PC-9 (cell line): ENCODE results near the gene NAA50. TPM values are rescaled to one million over a fixed set of nuclear protein-coding genes. Genes with fewer than 3 reads are reported as not detected.

Experiments
- BruUV-seq: library from RNA; stranded (reverse); fragments of 400-500 nt; replicated peaks from 2 replicates; lab custom pipeline; 2021; lab: Mats Ljungman, UMichigan
- CTCF ChIA-PET: fragments of 300-600 bp; sonication (Branson Sonifier 250); formaldehyde crosslinking; loops from one replicate; lab custom pipeline; 2022; ENCODE audit warnings: antibody characterized with exemption; lab: Charles Lee
- POLR2A ChIA-PET: fragments of 300-600 bp; sonication (Branson Sonifier 250); formaldehyde crosslinking; loops from one replicate; lab custom pipeline; 2022; ENCODE audit warnings: antibody characterized with exemption; ENCODE audit not compliant: unreplicated experiment; lab: Charles Lee
- DNase-seq, 2 experiments: peaks; one replicate each; pipeline versions ENCODE4 v3.0.0 to v3.0.0-alpha.2; 2015 to 2022; ENCODE audit warnings: mixed read lengths in 1 of 2
- H2AFZ ChIP-seq: fragments of 200-600 bp; sonication (generic); 2 replicates; pipeline ENCODE4 v1.8.1; 2017; ENCODE audit warnings: antibody characterized with exemption
- H3F3A ChIP-seq: fragments of 200-600 bp; sonication (generic); 2 replicates; pipeline ENCODE4 v1.8.1; 2017; ENCODE audit warnings: antibody characterized with exemption, mild to moderate bottlenecking, low read depth; ENCODE audit not compliant: insufficient read depth
- H3K27ac ChIP-seq: fragments of 200-600 bp; sonication (generic); 2 replicates; pipeline ENCODE4 v1.6.1; 2016; ENCODE audit warnings: mixed run types
- H3K27me3 ChIP-seq: fragments of 200-600 bp; sonication (generic); 2 replicates; pipeline ENCODE4 v1.6.1; 2016; ENCODE audit warnings: low read depth, mixed run types; ENCODE audit not compliant: insufficient read depth
- H3K36me3 ChIP-seq: fragments of 200-600 bp; sonication (generic); 2 replicates; pipeline ENCODE4 v1.6.1; 2016; ENCODE audit warnings: low read depth, mixed run types
- H3K4me1 ChIP-seq: fragments of 200-600 bp; sonication (generic); replicated peaks from 2 replicates; pipeline ENCODE4 v1.6.1; 2016; ENCODE audit warnings: mixed run types; ENCODE audit not compliant: insufficient read depth
- H3K4me2 ChIP-seq: fragments of 200-600 bp; sonication (generic); 2 replicates; pipeline ENCODE4 v1.6.1; 2017; ENCODE audit warnings: mixed run types
- H3K4me3 ChIP-seq: fragments of 200-600 bp; sonication (generic); 2 replicates; pipeline ENCODE4 v1.6.1; 2016; ENCODE audit warnings: mixed run types
- H3K79me2 ChIP-seq: fragments of 200-600 bp; sonication (generic); 2 replicates; pipeline ENCODE4 v1.6.1; 2017; ENCODE audit warnings: low read depth, mixed run types
- H3K9me2 ChIP-seq: fragments of 200-600 bp; sonication (generic); 2 replicates; pipeline ENCODE4 v1.8.1; 2017; ENCODE audit warnings: mild to moderate bottlenecking; ENCODE audit not compliant: insufficient read depth
- H3K9me3 ChIP-seq: fragments of 200-600 bp; sonication (generic); 2 replicates; pipeline ENCODE4 v1.8.1; 2016; ENCODE audit warnings: low read depth; ENCODE audit not compliant: insufficient read depth
- H4K20me1 ChIP-seq: fragments of 200-600 bp; sonication (generic); 2 replicates; pipeline ENCODE4 v1.8.1; 2017; ENCODE audit not compliant: insufficient read depth
- CTCF ChIP-seq: fragments of 200-600 bp; sonication (generic); conservative IDR thresholded peaks from 2 replicates; pipeline ENCODE4 v1.6.1; 2017; ENCODE audit warnings: mixed run types, antibody characterized with exemption, mild to moderate bottlenecking, moderate library complexity
- EZH2 ChIP-seq: fragments of 200-600 bp; sonication (generic); IDR thresholded peaks from 2 replicates; pipeline ENCODE4 v1.8.0; 2017; ENCODE audit warnings: antibody characterized with exemption, low read depth
- intact Hi-C: fragments of 100-400 bp; cut with micrococcal nuclease; formaldehyde crosslinking; loops from one replicate; pipeline ENCODE4 v1.10.0; 2022; ENCODE audit not compliant: unreplicated experiment
- total RNA-seq: library from RNA; stranded (reverse); gene quantifications from 2 replicates; pipeline ENCODE4 v1.2.3, GENCODE V29; 2021

Gene NAA50
- total RNA-seq, 1 experiment from 2014 or later = 221 TPM

DNA sequence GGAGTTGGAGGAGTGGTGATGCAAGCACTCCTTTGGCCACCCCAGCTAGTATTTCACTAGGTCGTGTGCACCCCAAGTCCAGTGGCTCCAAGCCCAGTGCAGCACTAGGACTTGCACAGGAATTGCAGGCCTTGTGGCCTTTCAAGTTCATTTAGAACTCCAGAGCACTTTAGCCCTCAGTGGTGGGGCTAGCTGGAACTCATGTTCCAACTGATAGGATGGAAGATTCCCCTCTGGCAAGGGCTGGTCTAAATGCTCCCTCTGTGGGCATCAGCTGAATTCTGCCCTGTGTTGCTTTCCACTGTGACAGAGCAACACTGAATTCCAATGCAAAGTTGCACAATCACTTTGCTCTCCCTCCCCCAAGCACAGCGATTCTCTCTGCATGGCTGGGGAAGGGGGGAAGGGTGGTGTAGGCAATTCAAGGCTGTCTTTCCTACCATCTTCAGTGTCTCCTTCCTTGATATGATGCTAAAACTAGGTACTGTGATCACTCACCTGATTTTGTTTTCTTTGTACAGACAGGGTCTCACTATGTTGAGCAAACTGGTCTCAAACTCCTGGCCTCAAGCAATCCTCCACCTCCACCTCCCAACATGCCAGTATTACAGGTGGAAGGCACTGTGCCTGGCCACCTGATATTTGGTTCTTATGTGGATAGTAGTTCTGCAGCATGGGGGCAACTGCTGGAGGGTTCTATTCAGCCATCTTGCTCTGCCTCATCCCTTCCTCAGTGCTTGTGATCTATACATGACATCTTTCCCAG lies 59.9 kb downstream of the NAA50 start:
- POLR2A ChIA-PET = no interaction called here

GRCh38 chr3:113685124-113685523 lies 60.9 kb downstream of the NAA50 start:
- Histone ChIP-seq H3K27me3 (no peaks in the 10 kb centered on the region), H3K9me3 (no peaks in the 10 kb centered on the region; the same call in 1 of the 2 replicates), H3K4me3 (no peak overlapping the region), H3K36me3 (no peaks in the 10 kb centered on the region), H2AFZ (no peak overlapping the region), H3K9me2 (no peaks in the 10 kb centered on the region), H3K4me1 (no peaks in the 10 kb centered on the region), H3K79me2 (no peaks in the 10 kb centered on the region), H3F3A (no peaks in the 10 kb centered on the region), H3K4me2 (no peak overlapping the region), H3K27ac (no peak overlapping the region), H4K20me1 (no peaks in the 10 kb centered on the region)
- DNase-seq = no peak
- intact Hi-C loops = no loop called here
- POLR2A ChIA-PET = no interaction called here
- no TSS peak for BruUV-seq
- TF ChIP-seq CTCF = no peak
- TF ChIP-seq EZH2 = no peak
- CTCF ChIA-PET = interaction anchor here (0.6 kb wide), 1 partner anchor 833 kb away, joined by 8 read pairs; no protein-coding TSS in a partner anchor

More for the DNA sequence above, 59.9 kb downstream of the NAA50 start:
- no peaks in the 10 kb centered on the region for H3K27me3 ChIP-seq
- CTCF ChIA-PET = no interaction called here
- intact Hi-C loops = no loop called here
- H3K4me3 ChIP-seq = no peak overlapping the region
- no peaks in the 10 kb centered on the region; the same call in 1 of the 2 replicates for H3K9me3 ChIP-seq
- H2AFZ ChIP-seq = no peak overlapping the region
- no peaks in the 10 kb centered on the region for H4K20me1 ChIP-seq
- no peak overlapping the region for H3K27ac ChIP-seq
- H3K4me2 ChIP-seq = no peak overlapping the region
- H3F3A ChIP-seq = no peaks in the 10 kb centered on the region
- no peaks in the 10 kb centered on the region for H3K9me2 ChIP-seq
- H3K36me3 ChIP-seq = no peaks in the 10 kb centered on the region
- TF ChIP-seq EZH2 = no peak
- no peak for TF ChIP-seq CTCF
- no TSS peak for BruUV-seq
- H3K4me1 ChIP-seq = no peaks in the 10 kb centered on the region
- H3K79me2 ChIP-seq = no peaks in the 10 kb centered on the region
- DNase-seq = no peak

DNA sequence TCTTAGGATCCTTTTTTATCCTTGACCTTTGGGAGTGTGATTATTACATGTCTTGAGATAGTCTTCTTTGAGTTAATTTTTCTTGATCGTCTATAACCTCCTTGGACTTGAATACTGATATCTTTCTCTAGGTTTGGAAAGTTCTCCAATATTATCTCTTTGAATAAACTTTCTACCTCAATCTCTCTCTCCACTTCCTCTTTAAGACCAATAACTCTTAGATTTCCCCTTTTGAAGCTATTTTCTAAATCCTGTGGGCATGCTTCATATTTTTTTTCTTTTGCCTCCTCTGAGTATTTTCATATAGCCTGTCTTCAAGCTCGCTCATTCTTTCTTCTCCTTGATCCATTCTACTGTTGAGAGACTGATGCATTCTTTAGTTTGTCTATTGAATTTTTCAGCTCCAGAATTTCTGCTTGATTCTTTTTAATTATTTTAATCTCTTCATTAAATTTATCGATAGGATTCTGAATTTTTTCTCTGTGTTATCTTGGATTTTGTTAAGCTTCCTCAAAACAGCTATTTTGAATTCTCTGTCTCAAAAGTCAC lies 61.7 kb downstream of the NAA50 start:
- Histone ChIP-seq H3K9me2 (no peaks in the 10 kb centered on the region), H3K36me3 (no peaks in the 10 kb centered on the region), H3K27ac (no peak overlapping the region), H3K4me2 (no peak overlapping the region), H3K4me3 (no peak overlapping the region), H3K27me3 (no peaks in the 10 kb centered on the region), H3K79me2 (no peaks in the 10 kb centered on the region), H2AFZ (no peak overlapping the region), H3K4me1 (no peaks in the 10 kb centered on the region), H3K9me3 (no peaks in the 10 kb centered on the region), H4K20me1 (no peaks in the 10 kb centered on the region), H3F3A (no peaks in the 10 kb centered on the region)
- BruUV-seq = no TSS peak
- ChIA-PET CTCF (interaction anchor here (0.5 kb wide), 1 partner anchor 60 kb away, joined by 3 read pairs; no protein-coding TSS in a partner anchor), POLR2A (interaction anchor here (0.6 to 0.7 kb wide), 2 partner anchors 12 to 1748 kb away, joined by 3 to 10 read pairs; no protein-coding TSS in a partner anchor)
- TF ChIP-seq CTCF = no peak
- intact Hi-C loops = no loop called here
- DNase-seq = no peak
